22Rv1 (cell line): ENCODE results near the gene HERPUD1.

Experiments used
- ZFX ChIP-seq: fragments of 450-650 bp; IDR thresholded peaks from 2 replicates; pipeline ENCODE4 v1.6.1; 2017; ENCODE audit warnings: antibody characterized with exemption, borderline replicate concordance
- TF ChIP-seq, protein P1 (sequence below): fragments of 450-650 bp; IDR thresholded peaks from 2 replicates; pipeline ENCODE4 v1.5.1; 2017; ENCODE audit warnings: mild to moderate bottlenecking

- TF ChIP-seq, protein P1, sequence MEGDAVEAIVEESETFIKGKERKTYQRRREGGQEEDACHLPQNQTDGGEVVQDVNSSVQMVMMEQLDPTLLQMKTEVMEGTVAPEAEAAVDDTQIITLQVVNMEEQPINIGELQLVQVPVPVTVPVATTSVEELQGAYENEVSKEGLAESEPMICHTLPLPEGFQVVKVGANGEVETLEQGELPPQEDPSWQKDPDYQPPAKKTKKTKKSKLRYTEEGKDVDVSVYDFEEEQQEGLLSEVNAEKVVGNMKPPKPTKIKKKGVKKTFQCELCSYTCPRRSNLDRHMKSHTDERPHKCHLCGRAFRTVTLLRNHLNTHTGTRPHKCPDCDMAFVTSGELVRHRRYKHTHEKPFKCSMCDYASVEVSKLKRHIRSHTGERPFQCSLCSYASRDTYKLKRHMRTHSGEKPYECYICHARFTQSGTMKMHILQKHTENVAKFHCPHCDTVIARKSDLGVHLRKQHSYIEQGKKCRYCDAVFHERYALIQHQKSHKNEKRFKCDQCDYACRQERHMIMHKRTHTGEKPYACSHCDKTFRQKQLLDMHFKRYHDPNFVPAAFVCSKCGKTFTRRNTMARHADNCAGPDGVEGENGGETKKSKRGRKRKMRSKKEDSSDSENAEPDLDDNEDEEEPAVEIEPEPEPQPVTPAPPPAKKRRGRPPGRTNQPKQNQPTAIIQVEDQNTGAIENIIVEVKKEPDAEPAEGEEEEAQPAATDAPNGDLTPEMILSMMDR = no peak
- TF ChIP-seq ZFX = no peak
These were observed 46.0 kb downstream of the HERPUD1 start for GRCh38 chr16:56977823-56978430.
